VCaP (cell line): ENCODE measurements around the gene GAL.
A peak's percentile ranks its signal among the peaks of the same experiment; 100 is the strongest.

Source experiments
- H3K27ac ChIP-seq: fragments of 450-650 bp; 2 replicates; pipeline ENCODE4 v1.5.1; 2017
- CTCF ChIP-seq: fragments of 450-650 bp; conservative IDR thresholded peaks from 2 replicates; pipeline ENCODE4 v1.5.1; 2017; ENCODE audit warnings: mild to moderate bottlenecking, moderate library complexity

The GAL gene

GRCh38 chr11:68650801-68651200 is 33.5 kb upstream of the GAL start:
- TF ChIP-seq CTCF = no peak
- no peak overlapping the region for H3K27ac ChIP-seq

- peak overlapping the region; percentile 59 for H3K27ac ChIP-seq
- TF ChIP-seq CTCF = no peak
These were observed 32.9 kb upstream of the GAL start for GRCh38 chr11:68651208-68651984.

- peak overlapping the region; percentile 59 for H3K27ac ChIP-seq
- no peak for TF ChIP-seq CTCF
These were observed 32.2 kb upstream of the GAL start for GRCh38 chr11:68651985-68652682.

GRCh38 chr11:68652683-68653156 is 31.6 kb upstream of the GAL start:
- H3K27ac ChIP-seq = peak overlapping the region; percentile 59; the same call in 1 of the 2 replicates
- no peak for TF ChIP-seq CTCF

GRCh38 chr11:68653486-68654430 is 30.6 kb upstream of the GAL start:
- TF ChIP-seq CTCF = no peak
- no peak overlapping the region for H3K27ac ChIP-seq

GRCh38 chr11:68654978-68655377 is 29.4 kb upstream of the GAL start:
- TF ChIP-seq CTCF = no peak
- no peak overlapping the region for H3K27ac ChIP-seq

GRCh38 chr11:68655406-68655805 is 28.9 kb upstream of the GAL start:
- H3K27ac ChIP-seq = no peak overlapping the region
- TF ChIP-seq CTCF = no peak
